Activated naive CD4-positive, alpha-beta T cell (primary cell): ENCODE measurements around the gene TWSG1.
"Not testable (repeated sequence)": the region's sequence is repeated elsewhere in the genome, so short reads cannot be mapped to it uniquely, and the experiment has no call there.

Experiments
- DNase-seq, 4 experiments: peaks; one replicate each; lab custom pipeline; 2025; lab: John Stamatoyannopoulos, UW

TWSG1 gene

DNA sequence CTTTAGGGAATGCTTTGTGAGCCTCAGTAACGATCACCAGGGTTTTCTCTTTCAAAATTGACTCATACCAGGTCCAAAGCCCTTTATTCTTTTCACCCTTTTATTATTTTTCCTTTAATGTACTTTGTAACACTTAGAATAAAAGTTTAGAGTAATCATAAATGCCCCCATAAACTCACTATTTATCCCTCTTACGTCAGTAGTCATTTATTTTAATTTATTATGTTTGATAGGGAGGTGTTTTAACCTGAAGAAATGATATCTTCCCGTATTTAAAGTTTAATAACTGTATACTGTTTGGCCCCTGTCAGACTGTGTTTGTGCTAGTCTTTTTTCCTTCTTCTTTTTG, 1.1 kb downstream of the TWSG1 start:
- DNase-seq = no peak

- DNase-seq = no peak
These were observed 2.3 kb downstream of the TWSG1 start for GRCh38 chr18:9336827-9337226.

DNA sequence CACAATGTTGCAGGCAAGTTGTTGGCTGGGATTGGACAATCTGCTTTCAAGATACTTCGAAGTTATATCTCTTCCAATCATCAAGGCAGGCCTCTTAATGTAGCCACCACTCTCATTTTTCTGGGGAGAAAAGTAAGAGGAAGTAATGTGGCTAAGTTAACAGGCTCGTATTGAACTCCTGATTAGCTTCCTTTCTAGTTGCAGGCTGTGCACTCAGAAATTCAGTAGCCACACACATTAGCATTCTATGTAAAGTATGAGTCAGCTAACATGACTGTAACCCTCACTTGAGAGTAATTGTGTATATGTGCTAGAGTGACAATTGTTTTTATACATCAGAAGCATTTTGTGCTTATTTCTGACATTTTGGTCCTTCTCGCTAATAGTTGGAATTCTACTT, 3.3 kb downstream of the TWSG1 start:
- no peak for DNase-seq

DNA sequence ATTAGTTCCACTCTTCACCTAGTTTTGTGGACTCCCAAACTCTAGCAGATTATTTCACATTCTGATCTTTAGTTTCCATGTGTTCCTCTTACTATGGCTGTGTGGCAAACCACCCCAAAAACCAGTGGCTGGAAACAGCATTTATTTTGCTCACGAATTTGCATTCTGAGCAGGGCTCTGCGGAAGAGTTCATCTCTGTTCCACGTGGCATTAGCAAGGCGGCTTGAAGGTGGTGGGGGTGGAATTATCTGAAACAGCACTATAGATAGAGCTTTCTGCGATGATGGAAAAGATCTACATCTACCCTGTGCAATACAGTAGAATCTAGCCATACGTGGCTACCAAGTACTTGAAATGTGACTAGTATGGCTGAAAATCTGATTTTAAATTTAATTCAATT, 5.9 kb downstream of the TWSG1 start:
- DNase-seq = no peak

- no peak for DNase-seq
These were observed 9.0 kb downstream of the TWSG1 start for GRCh38 chr18:9343577-9343976.

GRCh38 chr18:9346775-9347174, 12.2 kb downstream of the TWSG1 start:
- DNase-seq = no peak

DNA sequence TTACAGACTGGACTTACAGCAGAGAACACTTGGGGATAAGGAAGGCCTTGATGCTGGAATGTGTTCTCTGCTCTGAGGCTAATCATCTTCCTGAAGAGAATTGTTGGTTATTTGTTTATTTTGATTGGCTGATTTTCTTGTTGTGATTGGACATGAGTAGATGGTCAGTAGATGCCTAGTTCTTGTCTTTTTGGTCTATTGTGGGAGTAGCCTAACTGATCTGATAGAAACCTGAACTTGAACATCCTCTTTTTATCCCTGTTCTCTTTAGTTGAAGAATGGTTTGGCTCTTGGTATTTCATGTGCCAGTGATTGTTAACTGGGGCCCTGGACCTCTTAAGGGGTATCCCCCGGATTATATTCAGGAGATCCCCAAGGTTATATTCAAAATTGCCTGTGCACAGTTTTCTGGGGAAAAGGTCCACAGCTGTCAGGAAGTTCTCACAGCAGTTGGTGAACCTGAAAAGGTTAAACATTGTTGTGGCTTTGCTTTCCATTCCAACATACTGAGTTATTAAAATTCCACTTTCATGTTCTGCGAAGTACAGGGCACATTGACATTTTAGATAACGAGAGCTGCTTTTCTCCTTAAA, 13.6 kb downstream of the TWSG1 start:
- no peak for DNase-seq

GRCh38 chr18:9348766-9349165, 14.2 kb downstream of the TWSG1 start:
- no peak for DNase-seq

DNA sequence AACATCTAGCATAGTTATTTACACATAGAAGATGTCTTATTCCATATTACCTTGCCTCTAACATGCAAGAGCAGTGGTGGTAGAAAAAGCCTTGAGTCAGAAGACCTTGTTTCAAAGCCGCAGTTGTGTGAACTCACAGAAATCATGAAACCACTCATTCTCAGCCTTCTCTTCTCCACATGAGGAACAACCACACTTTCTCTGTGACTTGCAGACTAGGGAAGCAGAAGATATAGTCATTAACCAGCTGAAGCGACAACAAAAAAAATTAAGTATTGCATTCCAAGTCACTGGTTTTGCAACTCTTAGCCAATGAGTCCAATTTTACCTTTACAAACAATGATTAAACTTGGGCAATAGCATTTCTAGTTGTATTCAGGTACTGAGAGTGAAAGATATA, 19.0 kb downstream of the TWSG1 start:
- no peak for DNase-seq

GRCh38 chr18:9354256-9354655, 19.7 kb downstream of the TWSG1 start:
- no peak for DNase-seq

GRCh38 chr18:9356976-9357375, 22.4 kb downstream of the TWSG1 start:
- DNase-seq = no peak

GRCh38 chr18:9359796-9360195, 25.2 kb downstream of the TWSG1 start:
- DNase-seq = no peak

DNA sequence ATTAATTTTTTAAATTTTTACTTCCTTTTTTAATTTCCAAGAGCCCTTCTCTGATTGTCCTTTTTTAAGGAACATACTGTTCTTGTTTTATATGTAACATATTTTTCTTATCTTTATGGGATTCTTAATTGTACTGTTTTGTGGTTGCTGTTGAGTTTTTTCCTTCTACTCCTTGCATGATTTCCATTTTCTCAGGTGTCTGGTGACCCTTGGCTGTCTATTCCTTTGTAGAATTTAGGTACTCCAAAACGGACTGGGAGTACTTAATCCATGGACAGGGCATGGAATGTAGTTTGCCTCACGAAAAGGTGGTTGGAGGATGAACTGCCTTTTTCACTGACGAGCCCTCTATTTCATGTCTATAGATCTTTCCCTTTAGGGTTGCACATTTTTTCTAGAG, 26.6 kb downstream of the TWSG1 start:
- DNase-seq = no peak

DNA sequence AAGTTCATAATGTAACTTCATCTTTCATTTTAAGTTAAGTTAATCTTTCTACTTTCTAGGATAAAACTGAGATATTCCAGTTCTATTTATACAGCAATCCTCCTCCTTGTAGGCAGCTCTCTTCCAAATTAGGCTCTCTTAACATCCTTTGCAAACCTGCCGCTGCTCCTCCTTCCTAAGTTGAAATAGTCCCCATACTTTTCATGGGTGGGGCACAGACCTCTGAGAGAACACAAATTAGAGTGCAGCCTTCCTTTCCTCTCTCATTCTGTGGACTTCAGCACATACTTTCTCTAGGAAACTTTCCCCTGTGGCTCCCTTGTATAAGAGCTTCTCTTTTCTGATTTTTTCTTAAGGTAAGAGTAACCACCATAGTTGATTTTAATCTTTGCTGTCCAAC, 28.3 kb downstream of the TWSG1 start:
- no peak for DNase-seq

GRCh38 chr18:9364242-9364641, 29.7 kb downstream of the TWSG1 start:
- no peak for DNase-seq

DNA sequence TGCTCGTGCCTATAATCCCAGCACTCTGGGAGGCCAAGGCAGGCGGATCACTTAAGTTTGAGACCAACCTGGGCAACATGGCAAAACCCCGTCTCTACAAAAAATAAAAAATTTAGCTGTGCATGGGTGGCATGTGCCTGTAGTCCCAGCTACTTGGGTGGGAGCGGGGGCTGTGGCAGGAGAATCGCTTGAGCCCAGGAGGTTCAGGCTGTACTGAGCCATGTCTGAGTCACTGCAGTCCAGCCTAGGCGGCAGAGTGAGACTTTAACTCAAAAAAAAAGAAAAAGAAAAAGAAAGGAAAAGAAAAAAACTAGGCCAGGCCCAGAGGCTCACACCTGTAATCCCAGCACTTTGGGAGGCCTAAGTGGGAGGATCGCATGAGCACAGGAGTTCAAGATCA, 30.8 kb downstream of the TWSG1 start:
- no peak for DNase-seq

DNA sequence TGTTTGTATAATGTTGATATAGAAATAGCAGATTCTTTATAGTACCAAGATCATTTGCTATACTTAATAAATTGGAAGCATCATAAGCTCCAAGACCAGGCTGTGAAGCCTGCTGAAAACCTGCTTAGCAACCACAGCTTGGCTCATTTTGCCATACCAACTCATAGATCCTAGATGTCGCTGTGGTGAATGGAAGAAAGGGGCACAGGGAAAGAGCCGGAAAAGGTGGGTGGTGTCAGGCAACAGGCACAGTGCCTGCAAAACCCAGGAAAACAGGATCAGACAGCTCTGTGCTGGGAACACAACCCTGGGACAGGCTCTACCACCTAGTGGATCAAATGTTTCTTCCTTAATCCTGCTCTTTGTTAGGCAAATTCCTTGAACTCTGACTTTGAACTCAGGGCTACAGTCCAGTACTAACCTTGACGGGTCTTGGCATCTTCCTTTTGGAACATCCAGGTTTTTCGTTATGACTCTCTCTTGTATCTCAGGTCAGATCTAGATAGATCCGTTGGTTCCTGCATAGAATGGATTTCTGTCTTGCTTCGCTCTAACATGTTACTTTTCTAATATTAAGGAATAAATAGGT, 31.6 kb downstream of the TWSG1 start:
- DNase-seq = no peak

GRCh38 chr18:9373254-9373653, 38.7 kb downstream of the TWSG1 start:
- not testable (repeated sequence) for DNase-seq

DNA sequence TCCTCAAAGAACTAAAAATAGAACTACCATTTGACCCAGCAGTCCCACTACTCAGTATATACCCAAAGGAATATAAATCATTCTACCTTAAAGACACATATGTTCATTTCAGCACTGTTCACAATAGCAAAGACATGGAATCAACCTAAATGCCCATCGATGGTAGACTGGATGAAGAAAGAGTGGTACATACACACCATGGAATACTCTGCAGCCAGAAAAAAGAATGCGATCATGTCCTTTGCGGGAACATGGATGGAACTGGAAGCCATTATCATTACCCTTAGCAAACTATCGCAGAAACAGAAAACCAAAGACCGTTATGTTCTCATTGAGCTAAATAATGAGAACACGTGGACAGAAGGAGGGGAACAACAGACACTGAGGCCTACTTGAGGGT, 44.5 kb downstream of the TWSG1 start:
- no peak for DNase-seq

- DNase-seq = no peak
These were observed 45.5 kb downstream of the TWSG1 start for GRCh38 chr18:9380101-9380500.

GRCh38 chr18:9380621-9381395, 46.2 kb downstream of the TWSG1 start:
- no peak for DNase-seq

DNA sequence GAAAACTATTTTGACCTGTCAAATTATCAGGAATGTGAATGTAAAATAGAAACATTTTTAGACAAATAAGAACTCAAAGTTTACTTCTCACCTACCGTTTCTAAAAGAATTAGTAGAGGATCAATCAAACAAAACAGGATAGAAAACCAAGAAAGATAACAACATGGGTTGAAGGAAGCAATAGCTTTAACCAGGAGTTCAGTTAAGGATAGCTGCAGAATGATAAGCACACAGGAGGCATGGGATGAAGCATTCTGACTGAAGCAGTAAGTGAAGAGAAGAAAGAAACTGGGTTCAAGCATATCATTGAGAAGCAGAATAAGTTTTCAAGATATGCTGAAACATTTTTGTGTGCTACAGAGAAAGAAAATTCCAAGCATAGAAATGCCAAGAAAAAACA, 52.3 kb downstream of the TWSG1 start:
- DNase-seq = no peak

DNA sequence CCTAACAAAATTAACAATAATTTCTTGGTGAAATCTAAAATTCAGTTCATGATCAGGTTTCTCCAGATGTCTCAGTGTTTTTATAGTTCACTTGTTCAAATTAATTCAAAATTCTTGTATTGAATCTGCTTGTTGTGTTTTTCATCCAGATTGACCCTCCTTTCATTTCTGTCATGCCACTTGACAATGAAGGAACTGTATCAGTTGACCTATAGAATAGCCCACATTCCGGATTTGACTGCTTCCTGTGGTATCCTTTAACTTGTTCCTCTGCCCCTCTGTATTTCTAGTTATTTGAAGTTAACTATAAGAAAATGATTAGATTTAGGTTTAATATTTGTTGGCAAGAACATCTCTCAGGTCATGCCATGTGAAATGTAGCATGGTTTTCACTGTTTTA, 53.3 kb downstream of the TWSG1 start:
- DNase-seq = no peak

- DNase-seq = no peak
These were observed 55.1 kb downstream of the TWSG1 start for GRCh38 chr18:9389706-9390105.
